Endothelial cell of umbilical vein (primary cell): ENCODE results near the gene C10orf71. TPM values are rescaled to one million over a fixed set of nuclear protein-coding genes. Genes with fewer than 3 reads are reported as not detected.

ENCODE experiments used
- BruUV-seq: library from RNA; stranded (reverse); fragments of 400-500 nt; replicated peaks from 2 replicates; lab custom pipeline; 2021; lab: Mats Ljungman, UMichigan
- CTCF ChIA-PET: fragments of 300-600, 350-600 bp; sonication (Branson Sonifier 250); formaldehyde crosslinking; loops from one replicate; lab custom pipeline; 2021; ENCODE audit warnings: antibody characterized with exemption, inconsistent platforms; lab: Charles Lee
- POLR2A ChIA-PET: fragments of 300-600, 350-600 bp; sonication (Branson Sonifier 250); formaldehyde crosslinking; loops from one replicate; lab custom pipeline; 2021; ENCODE audit warnings: antibody characterized with exemption, inconsistent platforms; lab: Charles Lee
- DNase-seq: peaks from one replicate; pipeline ENCODE4 v3.0.0-alpha.2; 2011; ENCODE audit warnings: low read depth, low spot score
- FAIRE-seq: peaks from 2 replicates; lab custom pipeline; 2011; peaks lifted over from hg19 to GRCh38; lab: Jason Lieb, UNC
- H2AFZ ChIP-seq: 2 replicates; pipeline ENCODE4 v1.6.0; 2012; ENCODE audit warnings: low read depth, low read length, control low read depth, inconsistent platforms
- H3K27ac ChIP-seq: 2 replicates; pipeline ENCODE4 v1.5.1; 2011; ENCODE audit warnings: low read depth, mild to moderate bottlenecking, control low read depth, low read length, moderate library complexity; ENCODE audit not compliant: insufficient read depth
- H3K27me3 ChIP-seq, 2 experiments: 2 replicates each; pipeline versions ENCODE4 v1.6.0 to v1.6.1; 2011; ENCODE audit warnings: low read length in 2 of 2, mixed read lengths in 1 of 2; ENCODE audit not compliant: control insufficient read depth in 2 of 2, insufficient read depth in 2 of 2
- H3K36me3 ChIP-seq, 2 experiments: 2 replicates in 1 of 2; 3 replicates in 1 of 2; pipeline ENCODE4 v1.5.1; 2011; ENCODE audit warnings: low read length in 2 of 2, mild to moderate bottlenecking in 1 of 2, moderate library complexity in 1 of 2; ENCODE audit not compliant: control insufficient read depth in 2 of 2, insufficient read depth in 2 of 2; ENCODE audit errors: extremely low read depth in 1 of 2
- H3K4me1 ChIP-seq: 3 replicates; pipeline ENCODE4 v1.5.1; 2011; ENCODE audit warnings: mild to moderate bottlenecking, low read length; ENCODE audit not compliant: control insufficient read depth, insufficient read depth; ENCODE audit errors: extremely low read depth
- H3K4me2 ChIP-seq: 2 replicates; pipeline ENCODE4 v1.6.1; 2011; ENCODE audit warnings: low read length, control low read depth, mixed read lengths; ENCODE audit not compliant: insufficient read depth
- H3K4me3 ChIP-seq, 3 experiments: fragments of 200-600 bp in 1 of 3; sonication (generic), shearing (Covaris generic) in 1 of 3; replicated peaks in 1 of 3; 2 replicates each; pipeline ENCODE4 v1.5.1; 2011 to 2016; ENCODE audit warnings: control low read depth in 3 of 3, low read length in 3 of 3, mild to moderate bottlenecking in 2 of 3, inconsistent platforms in 1 of 3, low read depth in 1 of 3, moderate library complexity in 1 of 3; ENCODE audit not compliant: insufficient read depth in 1 of 3
- H3K79me2 ChIP-seq: 2 replicates; pipeline ENCODE4 v1.6.0; 2012; ENCODE audit warnings: low read length, inconsistent platforms; ENCODE audit not compliant: control insufficient read depth, insufficient read depth
- H3K9ac ChIP-seq: replicated peaks from 2 replicates; pipeline ENCODE3; 2011; ENCODE audit warnings: low read length, control low read depth; ENCODE audit not compliant: insufficient read depth; ENCODE audit errors: extremely low read depth
- H3K9me1 ChIP-seq: replicated peaks from 3 replicates; pipeline ENCODE4 v1.6.0; 2011; ENCODE audit warnings: mild to moderate bottlenecking, low read length; ENCODE audit not compliant: control insufficient read depth, insufficient read depth; ENCODE audit errors: extremely low read depth
- H3K9me3 ChIP-seq: replicated peaks from 2 replicates; pipeline ENCODE4 v1.5.1; 2012; ENCODE audit warnings: low read length, inconsistent platforms; ENCODE audit not compliant: control insufficient read depth, insufficient read depth
- H4K20me1 ChIP-seq: replicated peaks from 2 replicates; pipeline ENCODE3; 2011; ENCODE audit warnings: mild to moderate bottlenecking, low read length; ENCODE audit not compliant: control insufficient read depth, insufficient read depth; ENCODE audit errors: extremely low read depth
- CTCF ChIP-seq, 2 donors: IDR thresholded peaks; 1 replicate in 1 of 2; 2 replicates in 1 of 2; pipeline ENCODE4 v1.5.1; 2011; ENCODE audit warnings: low read length in 2 of 2, mild to moderate bottlenecking in 2 of 2, moderate library complexity in 2 of 2, control low read depth in 1 of 2, inconsistent platforms in 1 of 2, low read depth in 1 of 2; ENCODE audit not compliant: insufficient read depth in 1 of 2; ENCODE audit errors: extremely low read depth in 1 of 2
- EZH2 ChIP-seq: IDR thresholded peaks from 2 replicates; pipeline ENCODE4 v1.6.1; 2012; ENCODE audit warnings: borderline replicate concordance, low read depth, mild to moderate bottlenecking, moderate library complexity, low read length, inconsistent platforms; ENCODE audit not compliant: severe bottlenecking
- FOS ChIP-seq: IDR thresholded peaks from 2 replicates; pipeline ENCODE4 v1.6.1; 2011; ENCODE audit warnings: mild to moderate bottlenecking, low read length, moderate library complexity, borderline replicate concordance; ENCODE audit not compliant: insufficient read depth
- GATA2 ChIP-seq: IDR thresholded peaks from 2 replicates; pipeline ENCODE4 v1.7.0; 2011; ENCODE audit warnings: low read depth, mild to moderate bottlenecking, moderate library complexity, mixed read lengths, low read length; ENCODE audit not compliant: insufficient read length, insufficient read depth
- JUN ChIP-seq: IDR thresholded peaks from 2 replicates; pipeline ENCODE4 v1.6.1; 2011; ENCODE audit warnings: borderline replicate concordance, low read depth; ENCODE audit not compliant: insufficient read length, insufficient read depth
- MYC ChIP-seq: IDR thresholded peaks from one replicate; pipeline ENCODE4 v1.6.1; 2011; ENCODE audit warnings: mild to moderate bottlenecking, low read depth, low read length
- POLR2A ChIP-seq: IDR thresholded peaks from 2 replicates; pipeline ENCODE4 v1.6.1; 2012; ENCODE audit warnings: low read depth, mild to moderate bottlenecking, control low read depth, low read length
- POLR2AphosphoS5 ChIP-seq: IDR thresholded peaks from 2 replicates; pipeline ENCODE4 v1.6.1; 2012; ENCODE audit warnings: low read depth, mild to moderate bottlenecking, control low read depth, low read length, moderate library complexity; ENCODE audit not compliant: insufficient read depth
- dilution Hi-C: fragments of 300-500 bp; cut with MboI; formaldehyde crosslinking; loops from one replicate; pipeline ENCODE4 v1.15.0; 2019; ENCODE audit warnings: low sequenced_read_pairs; ENCODE audit not compliant: extremely low pct_ligation_motif_present
- intact Hi-C: fragments of 100-400 bp; cut with micrococcal nuclease; formaldehyde crosslinking; loops from one replicate; pipeline ENCODE4 v1.10.0; 2022
- polyA plus RNA-seq, 4 experiments: library from polyadenylated mRNA; depleted of rRNA in 3 of 4; stranded (reverse) in 3 of 4; unstranded in 1 of 4; fragments of >200 nt; gene quantifications; 2 replicates each; pipeline versions ENCODE4 v1.2.1 to v1.2.3, GENCODE V29; 2011 to 2012; ENCODE audit warnings: missing spikeins in 1 of 4
- total RNA-seq: library from RNA; stranded (reverse); gene quantifications from 2 replicates; pipeline ENCODE4 v1.2.3, GENCODE V29; 2021
- TF ChIP-seq, protein P1 (sequence below): IDR thresholded peaks from 2 replicates; pipeline ENCODE4 v1.6.1; 2011; ENCODE audit not compliant: insufficient read depth, insufficient read length

The C10orf71 gene
- total and polyA plus RNA-seq, 2 donors (not counting 3 experiments of a cell fraction or from before 2014, with no cell fraction given), result not detected

GRCh38 chr10:49272251-49273081 is 26.5 kb upstream of the C10orf71 start:
- no peak for DNase-seq
- Histone ChIP-seq H3K27ac (no peak overlapping the region), H3K4me1 (no peaks in the 10 kb centered on the region), H3K9ac (no peak overlapping the region), H3K9me3 (no peaks in the 10 kb centered on the region), H3K4me2 (no peak overlapping the region), H3K4me3 (no peak overlapping the region), H3K27me3 (no peaks in the 10 kb centered on the region), H4K20me1 (no peaks in the 10 kb centered on the region), H2AFZ (no peak overlapping the region), H3K9me1 (no peaks in the 10 kb centered on the region), H3K36me3 (no peaks in the 10 kb centered on the region), H3K79me2 (no peaks in the 10 kb centered on the region)
- dilution Hi-C loops, result no loop called here
- no peak for TF ChIP-seq GATA2
- no peak for TF ChIP-seq CTCF (IDR thresholded peaks at IDR 0.05; ENCODE audit: extremely low read depth in 1 of 2, insufficient read depth in 1 of 2, low read depth in 1 of 2, low read length in 2 of 2)
- TF ChIP-seq POLR2A, result no peak
- no peak for TF ChIP-seq JUN
- TF ChIP-seq MYC, result no peak
- no peak for TF ChIP-seq EZH2
- TF ChIP-seq, protein P1, sequence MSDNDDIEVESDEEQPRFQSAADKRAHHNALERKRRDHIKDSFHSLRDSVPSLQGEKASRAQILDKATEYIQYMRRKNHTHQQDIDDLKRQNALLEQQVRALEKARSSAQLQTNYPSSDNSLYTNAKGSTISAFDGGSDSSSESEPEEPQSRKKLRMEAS, result no peak
- TF ChIP-seq FOS, result no peak
- TF ChIP-seq POLR2AphosphoS5, result no peak
- intact Hi-C loops, result no loop called here
- no peak for FAIRE-seq
- BruUV-seq, result no TSS peak
- ChIA-PET CTCF (no interaction called here), POLR2A (no interaction called here)
